AG08396 (cell line): Measurements from ENCODE around the gene STON2.
"Not testable (repeated sequence)": the region's sequence is repeated elsewhere in the genome, so short reads cannot be mapped to it uniquely, and the experiment has no call there.

Experiments used
- DNase-seq: peaks from one replicate; pipeline ENCODE4 v3.0.0; 2012; ENCODE audit warnings: low spot score, mixed read lengths

Gene STON2

GRCh38 chr14:81265636-81266169 lies 134.4 kb downstream of the STON2 start:
- DNase-seq, result no peak

GRCh38 chr14:81264671-81265070 lies 135.5 kb downstream of the STON2 start:
- no peak for DNase-seq

- DNase-seq, result no peak
Observed at GRCh38 chr14:81263777-81264410, 136.2 kb downstream of the STON2 start.

- DNase-seq, result no peak
Observed at GRCh38 chr14:81261176-81261575, 138.9 kb downstream of the STON2 start.

GRCh38 chr14:81260732-81261131 lies 139.4 kb downstream of the STON2 start:
- no peak for DNase-seq

- DNase-seq, result no peak
Observed at GRCh38 chr14:81256289-81256960, 143.7 kb downstream of the STON2 start.

GRCh38 chr14:81252278-81252677 lies 147.8 kb downstream of the STON2 start:
- no peak for DNase-seq

GRCh38 chr14:81247271-81247766 lies 152.8 kb downstream of the STON2 start:
- DNase-seq, result no peak

GRCh38 chr14:81246461-81247270 lies 153.5 kb downstream of the STON2 start:
- no peak for DNase-seq

GRCh38 chr14:81245771-81246170 lies 154.4 kb downstream of the STON2 start:
- no peak for DNase-seq

- not testable (repeated sequence) for DNase-seq
Observed at GRCh38 chr14:81244431-81244830, 155.7 kb downstream of the STON2 start.

- no peak for DNase-seq
Observed at GRCh38 chr14:81243499-81243898, 156.6 kb downstream of the STON2 start.

- DNase-seq, result not testable (repeated sequence)
Observed at GRCh38 chr14:81236849-81237248, 163.3 kb downstream of the STON2 start.

GRCh38 chr14:81236138-81236537 lies 164.0 kb downstream of the STON2 start:
- DNase-seq, result no peak

- DNase-seq, result no peak
Observed at GRCh38 chr14:81235096-81235495, 165.0 kb downstream of the STON2 start.

GRCh38 chr14:81234278-81234677 lies 165.8 kb downstream of the STON2 start:
- DNase-seq, result no peak

GRCh38 chr14:81233615-81234014 lies 166.5 kb downstream of the STON2 start:
- DNase-seq, result no peak

- no peak for DNase-seq
Observed at GRCh38 chr14:81231540-81231939, 168.6 kb downstream of the STON2 start.

GRCh38 chr14:81224222-81224621 lies 175.9 kb downstream of the STON2 start:
- DNase-seq, result no peak

GRCh38 chr14:81223788-81224187 lies 176.3 kb downstream of the STON2 start:
- DNase-seq, result not testable (repeated sequence)

GRCh38 chr14:81222691-81223090 lies 177.4 kb downstream of the STON2 start:
- no peak for DNase-seq

- no peak for DNase-seq
Observed at GRCh38 chr14:81222126-81222525, 178.0 kb downstream of the STON2 start.
